Ishikawa (cell line): Measurements from ENCODE around the gene KRT39.

ENCODE experiments used
- CEBPB ChIP-seq: IDR thresholded peaks from 2 replicates; pipeline ENCODE4 v1.6.1; 2012
- EGR1 ChIP-seq: IDR thresholded peaks from 2 replicates; pipeline ENCODE4 v1.6.1; 2012
- EP300 ChIP-seq: IDR thresholded peaks from 2 replicates; pipeline ENCODE4 v1.6.1; 2012; ENCODE audit warnings: borderline replicate concordance
- FOXM1 ChIP-seq: IDR thresholded peaks from 2 replicates; pipeline ENCODE4 v1.6.1; 2012; ENCODE audit warnings: low read depth, borderline replicate concordance
- RAD21 ChIP-seq: IDR thresholded peaks from 2 replicates; pipeline ENCODE4 v1.6.1; 2012; ENCODE audit warnings: low read depth
- TAF1 ChIP-seq: IDR thresholded peaks from 2 replicates; pipeline ENCODE4 v1.6.1; 2012; ENCODE audit warnings: low read depth, mild to moderate bottlenecking
- TCF12 ChIP-seq: IDR thresholded peaks from 2 replicates; pipeline ENCODE4 v1.6.1; 2012; ENCODE audit warnings: low read depth
- TEAD4 ChIP-seq: IDR thresholded peaks from 2 replicates; pipeline ENCODE4 v1.6.1; 2012
- USF1 ChIP-seq: IDR thresholded peaks from 2 replicates; pipeline ENCODE4 v1.6.1; 2012
- YY1 ChIP-seq: IDR thresholded peaks from 2 replicates; pipeline ENCODE4 v1.6.1; 2012; ENCODE audit warnings: low read depth
- ZBTB7A ChIP-seq: IDR thresholded peaks from 2 replicates; pipeline ENCODE4 v1.6.1; 2012; ENCODE audit warnings: low read depth
- TF ChIP-seq, protein P1 (sequence below): IDR thresholded peaks from 2 replicates; pipeline ENCODE4 v1.6.1; 2012; ENCODE audit warnings: low read depth, mild to moderate bottlenecking
- TF ChIP-seq, protein P2 (sequence below): IDR thresholded peaks from 2 replicates; pipeline ENCODE4 v1.6.1; 2012

- TF ChIP-seq, protein P1, sequence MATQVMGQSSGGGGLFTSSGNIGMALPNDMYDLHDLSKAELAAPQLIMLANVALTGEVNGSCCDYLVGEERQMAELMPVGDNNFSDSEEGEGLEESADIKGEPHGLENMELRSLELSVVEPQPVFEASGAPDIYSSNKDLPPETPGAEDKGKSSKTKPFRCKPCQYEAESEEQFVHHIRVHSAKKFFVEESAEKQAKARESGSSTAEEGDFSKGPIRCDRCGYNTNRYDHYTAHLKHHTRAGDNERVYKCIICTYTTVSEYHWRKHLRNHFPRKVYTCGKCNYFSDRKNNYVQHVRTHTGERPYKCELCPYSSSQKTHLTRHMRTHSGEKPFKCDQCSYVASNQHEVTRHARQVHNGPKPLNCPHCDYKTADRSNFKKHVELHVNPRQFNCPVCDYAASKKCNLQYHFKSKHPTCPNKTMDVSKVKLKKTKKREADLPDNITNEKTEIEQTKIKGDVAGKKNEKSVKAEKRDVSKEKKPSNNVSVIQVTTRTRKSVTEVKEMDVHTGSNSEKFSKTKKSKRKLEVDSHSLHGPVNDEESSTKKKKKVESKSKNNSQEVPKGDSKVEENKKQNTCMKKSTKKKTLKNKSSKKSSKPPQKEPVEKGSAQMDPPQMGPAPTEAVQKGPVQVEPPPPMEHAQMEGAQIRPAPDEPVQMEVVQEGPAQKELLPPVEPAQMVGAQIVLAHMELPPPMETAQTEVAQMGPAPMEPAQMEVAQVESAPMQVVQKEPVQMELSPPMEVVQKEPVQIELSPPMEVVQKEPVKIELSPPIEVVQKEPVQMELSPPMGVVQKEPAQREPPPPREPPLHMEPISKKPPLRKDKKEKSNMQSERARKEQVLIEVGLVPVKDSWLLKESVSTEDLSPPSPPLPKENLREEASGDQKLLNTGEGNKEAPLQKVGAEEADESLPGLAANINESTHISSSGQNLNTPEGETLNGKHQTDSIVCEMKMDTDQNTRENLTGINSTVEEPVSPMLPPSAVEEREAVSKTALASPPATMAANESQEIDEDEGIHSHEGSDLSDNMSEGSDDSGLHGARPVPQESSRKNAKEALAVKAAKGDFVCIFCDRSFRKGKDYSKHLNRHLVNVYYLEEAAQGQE = no peak
- TF ChIP-seq TCF12 = no peak
- TF ChIP-seq CEBPB = no peak
- TF ChIP-seq EP300 = no peak
- no peak for TF ChIP-seq YY1
- TF ChIP-seq, protein P2, sequence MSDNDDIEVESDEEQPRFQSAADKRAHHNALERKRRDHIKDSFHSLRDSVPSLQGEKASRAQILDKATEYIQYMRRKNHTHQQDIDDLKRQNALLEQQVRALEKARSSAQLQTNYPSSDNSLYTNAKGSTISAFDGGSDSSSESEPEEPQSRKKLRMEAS = no peak
- TF ChIP-seq RAD21 = no peak
- no peak for TF ChIP-seq FOXM1
- TF ChIP-seq USF1 = no peak
- no peak for TF ChIP-seq TAF1
- no peak for TF ChIP-seq EGR1
- TF ChIP-seq ZBTB7A = no peak
- TF ChIP-seq TEAD4 = no peak
These were observed 12.9 kb downstream of the KRT39 start for GRCh38 chr17:40953881-40954280.
